Posterior cingulate gyrus (tissue), 11 donors: ENCODE measurements around the gene FBXO28.

Source experiments
- DNase-seq, 10 donors: peaks; one replicate each; pipeline versions ENCODE4 v3.0.0 to v3.0.0-alpha.2; 2020 to 2021; ENCODE audit warnings: mixed read lengths in 3 of 10
- intact Hi-C: fragments of 100-400 bp; cut with DNase I; formaldehyde crosslinking; loops from one replicate; pipeline ENCODE4 v1.15.1; 2023

The FBXO28 gene

DNA sequence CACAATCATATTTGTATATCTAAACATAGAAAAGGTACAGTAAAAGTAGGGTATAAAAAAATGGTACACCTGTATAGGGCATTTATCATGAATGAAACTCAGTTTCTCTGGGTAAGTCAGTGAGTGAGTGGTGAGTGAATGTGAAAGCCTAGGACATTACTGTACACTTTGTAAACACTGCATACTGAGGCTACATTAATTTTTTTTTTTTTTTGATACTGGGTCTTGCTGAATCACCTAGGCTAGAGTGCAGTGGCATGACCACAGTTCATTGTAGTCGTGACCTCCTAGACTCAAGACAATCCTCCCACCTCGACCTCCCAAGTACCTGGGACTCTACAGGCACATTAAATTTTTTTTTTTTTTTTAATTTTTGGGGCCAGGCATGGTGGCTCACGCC, 27.8 kb downstream of the FBXO28 start:
- intact Hi-C loops = no loop called here
- no peak for DNase-seq

DNA sequence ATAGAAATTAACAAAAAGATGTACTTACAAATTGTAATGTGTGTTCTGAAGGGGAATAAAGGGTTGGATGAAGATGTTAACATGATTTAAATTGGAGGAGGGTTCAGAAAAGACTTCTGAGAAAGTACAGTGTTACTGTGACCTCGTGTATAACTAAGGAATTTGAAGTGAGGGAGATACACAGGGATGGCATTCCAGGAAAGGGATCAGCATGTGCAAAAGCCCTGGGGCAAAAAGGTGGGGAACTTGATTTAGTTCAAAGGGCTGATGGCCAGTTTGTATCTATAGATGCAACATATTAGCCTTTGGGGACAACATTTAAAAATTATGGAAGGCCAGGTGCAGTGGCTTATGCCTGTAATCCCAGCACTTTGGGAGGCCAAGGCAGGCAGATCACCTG, 35.8 kb downstream of the FBXO28 start:
- intact Hi-C loops = no loop called here
- no peak for DNase-seq

DNA sequence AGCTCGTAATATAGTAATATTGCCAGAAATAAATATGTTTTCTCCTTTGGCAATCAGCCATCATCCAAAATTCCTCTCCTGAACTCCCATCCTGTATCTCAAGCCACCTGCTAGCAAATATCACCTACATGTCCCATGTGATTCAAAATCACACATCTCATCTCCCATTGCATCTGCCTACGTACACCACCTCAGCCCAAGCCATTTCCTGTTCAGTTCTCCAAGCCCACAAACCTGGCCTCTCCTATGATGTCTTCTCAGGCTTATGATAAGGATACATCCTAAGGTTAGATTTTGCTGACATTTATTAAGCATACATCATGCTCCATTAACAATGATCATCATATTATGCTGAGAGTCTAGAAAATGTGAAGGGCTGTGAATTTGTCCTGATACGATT, 37.2 kb downstream of the FBXO28 start:
- intact Hi-C loops = no loop called here
- no peak for DNase-seq

DNA sequence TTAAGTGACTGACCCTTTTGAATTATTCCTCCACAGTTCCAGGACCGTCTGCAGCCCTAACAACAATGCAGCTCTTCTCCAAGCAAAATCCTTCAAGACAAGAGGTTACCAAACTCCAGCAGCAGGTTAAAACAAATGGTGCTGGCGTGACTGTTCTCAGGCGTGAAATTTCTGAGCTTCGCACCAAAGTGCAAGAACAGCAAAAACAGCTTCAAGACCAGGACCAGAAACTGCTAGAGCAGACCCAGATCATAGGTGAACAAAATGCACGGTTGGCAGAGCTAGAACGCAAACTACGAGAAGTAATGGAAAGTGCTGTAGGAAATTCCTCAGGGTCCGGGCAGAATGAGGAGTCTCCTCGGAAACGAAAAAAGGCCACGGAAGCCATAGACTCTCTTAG, 43.4 kb downstream of the FBXO28 start:
- no peak for DNase-seq
- intact Hi-C loops = no loop called here

DNA sequence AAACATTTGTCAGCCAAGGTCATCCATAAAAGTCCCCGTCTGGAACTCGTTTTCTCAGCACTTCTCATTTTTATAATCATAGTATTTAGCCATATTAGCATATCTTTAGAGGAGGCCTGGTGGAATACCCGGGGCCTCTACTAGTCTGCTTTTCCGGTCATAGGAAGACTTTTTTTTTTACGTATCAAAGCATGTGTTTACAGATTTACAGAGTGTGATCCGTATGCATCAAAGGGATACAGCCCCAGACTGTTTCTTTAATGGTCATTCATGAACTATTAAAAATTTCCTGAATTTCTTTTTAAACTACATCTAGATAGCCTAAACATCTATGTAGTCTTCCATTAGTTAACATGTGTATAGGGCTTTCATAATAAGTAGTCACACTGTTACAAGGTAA, 45.6 kb downstream of the FBXO28 start:
- intact Hi-C loops = no loop called here
- no peak for DNase-seq

DNA sequence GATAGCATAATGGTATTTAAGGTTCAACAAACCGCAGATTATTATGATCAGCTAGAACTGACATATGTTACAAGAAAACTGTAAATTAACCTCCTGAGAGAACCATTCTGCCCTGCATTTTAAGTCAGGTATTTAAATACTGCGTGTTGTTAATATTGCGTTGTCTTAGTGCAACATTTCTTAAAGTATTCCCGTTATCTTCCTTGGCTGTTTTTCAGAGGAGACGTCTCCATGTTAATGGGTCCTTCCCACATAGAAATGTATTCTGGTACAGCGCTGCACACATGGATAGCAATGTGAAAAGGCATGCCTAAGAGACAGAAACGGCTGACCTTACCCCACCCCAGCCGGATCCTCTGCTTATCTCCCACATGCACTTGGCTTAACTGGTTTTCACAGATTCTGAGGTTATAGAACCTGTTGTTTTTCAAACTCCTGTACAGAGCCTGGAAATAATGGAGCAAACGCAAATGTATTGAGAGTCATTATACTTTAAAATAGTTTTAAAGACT, 46.3 kb downstream of the FBXO28 start:
- no peak for DNase-seq
- intact Hi-C loops = no loop called here

DNA sequence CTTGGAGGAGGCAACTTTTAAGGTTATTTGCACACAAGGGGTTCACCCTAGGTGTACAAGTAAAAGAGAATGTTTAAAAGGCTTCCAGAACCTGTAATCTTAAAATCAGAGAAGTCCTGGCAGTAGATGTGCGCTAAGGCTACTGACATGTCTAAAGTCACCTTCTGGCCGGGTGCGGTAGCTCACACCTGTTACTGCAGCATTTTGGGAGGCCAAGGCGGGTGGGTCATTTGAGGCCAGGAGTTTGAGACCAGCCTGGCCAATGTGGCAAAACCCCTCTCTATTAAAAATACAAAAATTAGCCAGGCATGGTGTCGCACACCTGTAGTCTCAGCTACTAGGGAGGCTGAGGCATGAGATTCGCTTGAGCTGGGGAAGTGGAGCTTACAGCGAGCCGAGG, 48.9 kb downstream of the FBXO28 start:
- peak in 1 of 10 donors; percentile 61 for DNase-seq
- intact Hi-C loops = no loop called here

DNA sequence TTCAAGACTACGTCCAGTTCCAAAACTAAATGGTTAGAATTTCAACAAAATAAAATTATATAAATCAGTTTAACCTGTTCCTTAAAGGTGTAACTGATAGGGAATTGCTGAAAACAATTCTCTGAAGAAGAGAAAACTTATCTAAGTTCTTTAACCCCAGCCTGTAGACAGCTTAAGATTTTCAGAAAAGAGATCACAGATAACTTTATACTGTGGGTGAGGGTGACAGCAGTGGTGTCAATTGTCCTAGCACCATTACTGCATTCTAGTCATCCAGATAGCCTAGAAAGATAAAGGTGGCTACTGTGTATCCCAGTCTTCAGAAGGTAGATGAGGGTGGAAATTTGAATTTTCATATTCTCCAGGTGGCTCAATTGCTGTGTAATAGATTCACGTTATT, 49.4 kb downstream of the FBXO28 start:
- intact Hi-C loops = no loop called here
- no peak for DNase-seq

DNA sequence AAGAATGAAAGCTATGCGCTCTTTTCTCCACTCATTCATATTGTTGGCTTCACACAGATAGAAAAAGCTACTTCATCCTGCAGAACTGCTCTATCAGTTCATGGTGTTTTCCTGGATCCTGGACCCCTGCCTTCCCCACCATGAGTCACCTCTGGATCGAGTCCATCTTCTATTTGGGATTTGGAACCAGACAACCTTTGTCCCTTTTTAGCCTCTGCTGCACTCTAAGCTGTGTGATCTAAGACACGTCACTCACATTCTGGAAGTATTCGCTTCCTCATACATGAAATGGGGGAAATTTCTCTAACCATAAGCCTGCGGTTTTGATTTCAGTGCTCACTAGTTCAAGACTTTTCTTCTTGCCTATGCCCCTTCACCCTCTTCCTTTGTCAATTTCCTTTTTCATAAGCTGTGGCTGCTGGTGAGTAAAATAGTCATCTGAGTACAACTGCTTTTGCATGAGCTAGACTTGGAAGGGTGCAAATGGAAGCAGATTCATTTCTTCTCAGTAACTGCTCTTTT, 55.0 kb downstream of the FBXO28 start:
- intact Hi-C loops = no loop called here
- DNase-seq = no peak

DNA sequence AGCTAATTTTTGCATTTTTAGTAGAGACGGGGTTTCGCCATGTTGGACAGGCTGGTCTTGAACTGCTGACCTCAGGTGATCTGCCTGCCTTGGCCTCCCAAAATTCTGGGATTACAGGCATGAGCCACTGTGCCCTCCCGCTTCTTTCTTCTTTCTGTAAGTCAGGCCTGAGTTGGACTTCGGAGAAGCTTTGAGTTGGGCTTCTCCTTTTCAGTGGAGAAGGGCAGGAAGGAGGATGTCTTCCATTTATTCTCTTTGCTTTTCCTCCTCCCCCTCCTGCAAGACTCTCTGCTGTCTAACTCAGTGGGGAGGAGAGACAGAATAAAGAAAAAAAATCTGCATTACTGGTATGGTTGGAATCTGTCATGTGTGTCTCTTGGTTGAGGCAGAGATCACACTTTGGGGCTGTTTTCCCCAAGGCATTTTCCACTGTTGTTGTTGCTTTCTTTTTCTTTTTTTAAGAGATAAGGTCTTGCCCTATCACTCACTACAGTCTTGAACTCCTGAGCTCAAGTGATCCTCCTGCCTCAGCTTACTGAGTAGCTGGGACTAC, 55.9 kb downstream of the FBXO28 start:
- intact Hi-C loops = no loop called here

DNA sequence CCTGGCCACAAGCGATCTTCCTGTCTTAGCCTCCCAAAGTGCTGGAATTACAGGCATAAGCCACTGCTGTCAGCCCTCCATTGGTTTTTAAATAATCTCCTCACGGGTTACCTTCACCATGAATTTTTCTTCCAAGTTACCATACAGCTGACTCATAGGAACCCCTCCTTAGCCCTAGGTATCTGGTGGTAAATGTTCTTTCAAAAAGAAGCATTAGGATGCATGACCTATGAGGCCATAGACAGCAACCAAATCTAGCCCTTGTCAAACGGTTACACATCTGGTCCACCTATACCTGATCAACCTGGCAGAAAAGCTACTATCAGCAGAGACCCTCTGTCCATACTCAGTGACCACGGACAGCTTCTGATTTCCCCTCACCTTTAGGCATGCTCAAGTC, 56.4 kb downstream of the FBXO28 start:
- intact Hi-C loops = no loop called here
- DNase-seq = no peak

More for the DNA sequence above, 55.9 kb downstream of the FBXO28 start:
- peak in 1 of 10 donors; percentile 39 for DNase-seq

DNA sequence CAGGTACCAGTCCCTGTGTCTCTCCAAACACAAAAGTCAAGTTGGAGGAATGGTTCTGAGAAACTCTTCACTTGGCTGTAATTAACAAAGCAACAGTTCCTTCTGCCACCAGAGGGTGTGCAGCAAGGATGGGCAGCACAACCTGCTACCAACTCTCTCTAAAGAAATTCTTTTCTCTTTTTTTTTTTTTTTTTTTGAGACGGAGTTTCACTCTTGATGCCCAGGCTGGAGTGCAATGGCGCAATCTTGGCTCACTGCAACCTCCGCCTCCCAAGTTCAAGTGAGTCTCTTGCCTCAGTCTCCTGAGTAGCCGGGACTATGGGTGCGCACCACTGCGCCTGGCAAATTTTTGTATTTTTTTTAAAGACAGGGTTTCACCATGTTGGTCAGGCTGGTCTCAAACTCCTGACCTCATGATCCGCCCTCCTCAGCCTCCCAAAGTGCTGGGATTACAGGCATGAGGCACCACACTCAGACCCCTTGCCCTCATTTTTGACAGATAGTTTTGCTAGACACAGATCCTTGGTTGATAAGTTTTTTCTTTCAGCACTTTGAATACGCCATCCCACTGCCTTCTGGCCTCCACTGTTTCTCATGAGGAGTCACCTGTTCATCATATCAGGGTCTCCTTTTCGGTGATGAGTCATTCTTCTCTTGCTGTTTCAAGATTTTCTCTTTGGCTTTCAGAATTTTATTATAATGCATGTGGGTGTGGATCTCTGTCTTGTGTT, 57.0 kb downstream of the FBXO28 start:
- intact Hi-C loops = no loop called here
- peak in 1 of 10 donors; percentile 65 for DNase-seq

DNA sequence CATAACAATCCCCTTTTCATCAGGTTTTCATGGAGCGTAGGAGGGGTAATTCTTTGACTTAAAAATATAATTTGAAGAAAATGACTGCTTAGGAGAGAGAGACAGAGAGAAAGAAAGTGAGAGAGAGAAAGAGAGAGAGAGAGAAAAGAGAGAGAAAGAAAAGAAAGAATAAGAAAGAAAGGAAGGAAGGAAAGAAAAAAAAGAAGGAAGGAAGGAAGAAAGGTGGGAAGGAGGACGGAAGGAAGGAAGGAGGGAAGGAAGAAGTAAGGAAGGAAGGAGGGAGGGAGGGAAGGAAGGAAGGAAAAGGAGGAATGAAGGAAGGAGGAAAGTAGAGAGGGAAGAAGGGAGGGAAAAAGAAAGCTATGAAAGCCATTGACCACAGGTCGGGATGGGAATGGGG, 58.3 kb downstream of the FBXO28 start:
- DNase-seq = no peak
- intact Hi-C loops = no loop called here

DNA sequence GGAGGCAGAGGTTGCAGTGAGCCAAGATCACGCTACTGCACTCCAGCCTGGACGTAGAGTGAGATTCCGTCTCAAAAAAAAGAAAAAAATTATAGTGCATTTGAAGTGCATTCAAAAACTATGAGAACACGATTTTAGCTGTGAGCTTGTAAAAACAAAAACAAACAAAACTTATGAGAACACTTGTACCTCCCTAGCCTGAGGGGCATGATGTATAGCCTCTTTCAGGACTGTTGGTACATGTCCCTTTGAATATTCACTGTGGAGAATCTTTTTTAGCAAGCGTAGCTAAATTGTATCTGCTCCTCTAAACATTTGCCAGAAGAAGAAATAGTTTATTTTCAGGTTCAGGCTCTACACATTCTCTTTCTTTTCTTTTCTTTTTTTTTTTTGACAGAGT, 59.6 kb downstream of the FBXO28 start:
- no peak for DNase-seq
- intact Hi-C loops = no loop called here

DNA sequence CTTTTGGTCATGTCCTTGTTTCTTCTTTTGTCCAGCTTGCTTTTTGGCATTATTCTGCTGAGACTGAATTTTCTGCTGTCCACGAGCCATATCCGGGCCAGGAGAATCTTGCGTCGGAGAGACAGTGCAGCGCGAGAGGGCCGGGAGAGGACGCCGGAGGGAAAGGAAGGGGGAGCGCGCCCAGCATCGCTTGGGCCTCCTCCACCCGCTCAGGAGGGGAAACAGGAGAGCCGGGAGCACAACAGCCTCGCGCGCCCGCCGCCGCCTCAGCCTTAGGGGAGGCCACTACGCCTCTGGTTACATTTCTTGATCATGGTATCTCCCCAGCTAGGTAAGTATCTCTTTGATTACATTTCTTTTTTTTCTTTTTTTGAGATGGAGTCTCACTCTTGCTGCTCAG, 61.7 kb downstream of the FBXO28 start:
- intact Hi-C loops = no loop called here

DNA sequence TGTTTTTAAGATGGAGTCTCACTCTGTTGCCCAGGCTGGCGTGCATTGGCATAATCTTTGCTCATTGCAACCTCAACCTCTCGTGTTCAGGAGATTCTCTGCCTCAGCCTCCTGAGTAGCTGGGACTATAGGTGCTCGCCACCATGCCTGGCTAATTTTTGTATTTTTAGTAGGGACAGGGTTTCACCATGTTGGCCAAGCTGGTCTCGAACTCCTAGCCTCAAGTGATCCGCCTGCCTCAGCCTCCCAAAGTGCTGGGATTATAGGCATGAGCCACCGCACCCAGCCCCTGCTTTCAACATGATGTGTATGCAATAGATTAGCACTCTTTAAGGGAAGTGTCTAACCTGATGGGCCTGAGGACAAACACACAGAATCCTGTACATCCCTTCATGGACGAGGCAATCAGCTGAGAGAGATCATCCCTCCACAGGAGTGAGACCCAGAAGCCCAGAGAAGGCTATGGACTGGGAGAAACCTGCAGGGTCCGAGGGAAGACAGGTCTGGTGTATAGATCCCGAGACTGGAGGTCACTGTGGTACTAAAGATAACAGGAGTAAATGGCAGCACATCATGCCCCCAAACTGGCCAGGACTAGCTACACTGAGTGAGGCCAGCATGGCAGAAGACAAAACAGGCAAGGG, 63.6 kb downstream of the FBXO28 start:
- no peak for DNase-seq
- intact Hi-C loops = no loop called here

More for the DNA sequence above, 61.7 kb downstream of the FBXO28 start:
- DNase-seq = peak in 6 of 10 donors; percentile 16 to 85 (median 29)

DNA sequence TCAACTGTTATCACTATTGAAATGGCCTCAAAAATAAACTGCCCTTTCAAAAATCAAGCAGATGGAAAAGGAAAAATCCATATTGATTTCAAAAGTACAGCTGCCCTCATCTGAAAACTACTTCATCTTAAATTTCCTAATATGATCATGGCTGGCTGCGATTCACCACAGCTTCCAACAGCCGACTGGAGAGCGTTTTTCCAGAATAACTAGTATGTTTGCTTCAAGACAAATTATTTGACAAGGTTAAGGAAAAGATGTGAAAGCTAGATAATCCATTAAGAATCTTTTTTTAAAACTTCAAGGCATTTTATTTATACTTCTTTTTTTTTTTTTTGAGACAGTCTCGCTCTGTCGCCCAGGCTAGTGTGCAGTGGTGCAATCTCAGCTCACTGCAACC, 65.0 kb downstream of the FBXO28 start:
- DNase-seq = no peak
- intact Hi-C loops = no loop called here

DNA sequence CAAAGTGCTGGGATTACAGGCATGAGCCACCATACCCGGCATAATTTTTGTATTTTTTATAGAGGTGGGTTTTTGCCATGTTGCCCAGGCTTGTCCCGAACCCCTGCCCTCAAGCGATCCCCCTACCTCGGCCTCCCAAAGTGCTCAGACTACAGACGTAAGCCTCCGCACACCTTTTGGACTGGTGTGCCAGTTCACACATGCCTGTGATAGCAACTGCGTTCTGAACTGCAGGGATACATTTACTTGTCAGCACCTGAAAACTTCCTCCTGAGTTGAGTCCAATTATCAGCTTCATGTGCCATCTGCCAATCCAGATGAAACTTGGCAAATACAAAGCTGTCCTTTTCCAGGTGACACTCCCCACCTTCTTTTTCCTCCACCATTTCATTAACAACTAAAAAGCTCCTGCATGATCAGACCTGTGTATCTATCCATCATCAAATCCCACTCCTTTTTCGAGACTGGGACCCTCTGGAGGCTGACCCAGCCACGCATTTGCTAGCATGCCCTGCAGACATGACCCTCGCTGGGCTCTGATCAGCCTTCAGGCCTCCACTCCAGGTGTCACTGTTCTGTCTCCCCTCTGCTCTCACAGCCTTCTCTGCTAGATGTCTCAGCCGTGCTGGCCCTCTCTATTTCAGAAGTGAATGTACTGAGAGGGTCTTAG, 67.0 kb downstream of the FBXO28 start:
- intact Hi-C loops = loop anchor here (10.0 kb wide), 3 partner anchors 66 to 336 kb away; partner anchors contain the start of genes FBXO28 and TP53BP2

DNA sequence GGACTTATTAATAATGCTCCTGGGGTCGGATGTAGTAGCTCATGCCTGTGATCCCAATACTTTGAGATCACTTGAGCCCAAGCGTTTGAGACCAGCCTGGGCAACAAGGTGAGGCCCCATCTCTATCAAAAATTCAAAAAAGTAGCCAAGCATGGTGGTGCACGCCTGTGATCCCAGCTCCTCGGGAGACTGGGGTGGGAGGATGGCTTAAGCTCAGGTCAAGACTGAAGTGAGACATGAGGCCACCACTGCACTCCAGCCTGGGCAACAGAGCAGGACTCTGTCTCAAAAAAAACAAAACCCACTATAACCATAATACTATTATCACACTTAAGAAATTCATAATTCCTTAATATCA, 67.5 kb downstream of the FBXO28 start:
- intact Hi-C loops = loop anchor here (10.0 kb wide), 3 partner anchors 67 to 337 kb away; partner anchors contain the start of genes FBXO28 and TP53BP2
- no peak for DNase-seq

More for the DNA sequence above, 67.0 kb downstream of the FBXO28 start:
- DNase-seq = peak in 1 of 10 donors; percentile 65

DNA sequence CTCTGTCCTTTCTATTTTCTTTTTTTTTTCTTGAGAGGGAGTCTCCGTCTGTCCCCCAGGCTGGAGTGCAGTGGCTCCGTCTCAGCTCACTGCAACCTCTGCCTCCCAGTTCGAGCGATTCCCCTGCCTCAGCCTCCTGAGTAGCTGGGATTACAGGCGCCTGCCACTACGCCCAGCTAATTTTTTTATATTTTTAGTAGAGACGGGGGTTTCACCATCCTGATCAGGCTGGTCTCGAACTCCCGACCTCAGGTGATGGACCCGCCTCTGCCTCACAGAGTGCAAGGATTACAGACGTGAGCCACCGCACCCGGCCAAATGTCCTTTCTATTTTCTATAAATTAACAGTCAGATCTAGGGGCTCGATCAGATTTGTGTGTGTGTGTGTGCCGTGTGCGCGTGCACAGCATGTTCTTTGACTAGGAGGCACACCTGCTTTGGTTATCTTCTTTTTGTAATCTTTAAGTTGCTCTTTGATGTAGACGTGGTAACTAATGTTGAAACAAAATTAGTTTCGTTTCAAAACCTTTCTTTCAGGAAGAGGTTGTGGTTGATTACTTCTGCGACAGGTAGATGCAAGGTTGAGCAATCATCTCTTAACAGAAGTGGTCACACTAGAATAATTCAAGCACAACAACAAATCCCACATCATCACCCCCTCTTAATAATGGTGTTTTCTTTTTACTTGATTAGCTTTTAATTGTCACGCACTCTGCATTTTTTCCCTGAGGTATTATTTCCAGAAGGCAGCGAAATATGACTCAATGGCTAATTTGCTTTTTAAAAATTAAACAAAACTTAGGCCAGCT, 68.3 kb downstream of the FBXO28 start:
- intact Hi-C loops = loop anchor here (2.0 to 10.0 kb wide), 4 partner anchors 67 to 337 kb away; partner anchors contain the start of genes FBXO28, NVL and TP53BP2
- peak in 1 of 10 donors; percentile 64 for DNase-seq
